NCI-H1105 treated with DMSO at 0.1 percent for 48 hours (cell line): ENCODE results near the gene SFN.
A peak's percentile ranks its signal among the peaks of the same experiment; 100 is the strongest.
"Not testable (repeated sequence)": the region's sequence is repeated elsewhere in the genome, so short reads cannot be mapped to it uniquely, and the experiment has no call there.

Experiments
- DNase-seq: peaks from one replicate; lab custom pipeline; 2025; lab: John Stamatoyannopoulos, UW

SFN gene

GRCh38 chr1:26862781-26863684 is at the start of gene SFN:
Gene SFN, plus strand, starts transcription at chr1:26863149. Its CDS starts 64 bp downstream, at chr1:26863213.
- DNase-seq = peak; percentile 64

GRCh38 chr1:26814377-26814776 is 48.6 kb upstream of the SFN start:
- DNase-seq = no peak

DNA sequence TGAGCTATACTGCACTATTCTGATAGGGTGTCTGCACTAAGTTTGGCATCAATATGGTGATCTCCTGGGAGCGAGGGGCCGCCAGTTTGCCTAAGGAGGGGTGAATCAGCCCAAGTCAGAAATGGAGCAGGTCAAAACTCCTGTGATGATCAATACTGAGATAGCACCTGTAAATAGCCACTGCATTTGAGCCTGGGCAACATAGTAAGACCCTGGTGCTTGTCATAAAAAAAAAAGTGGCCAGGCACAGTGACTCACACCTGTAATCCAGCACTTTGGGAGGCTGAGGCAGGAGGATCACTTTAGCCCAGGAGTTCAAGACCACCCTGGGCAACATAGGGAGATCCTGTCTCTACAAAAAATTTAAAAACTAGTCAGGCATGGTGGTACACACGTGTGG is 48.1 kb upstream of the SFN start:
- no peak for DNase-seq

GRCh38 chr1:26820784-26821269 is 42.1 kb upstream of the SFN start:
- no peak for DNase-seq

GRCh38 chr1:26822737-26823395 is 40.1 kb upstream of the SFN start:
- DNase-seq = no peak

GRCh38 chr1:26824731-26825130 is 38.2 kb upstream of the SFN start:
- DNase-seq = no peak

DNA sequence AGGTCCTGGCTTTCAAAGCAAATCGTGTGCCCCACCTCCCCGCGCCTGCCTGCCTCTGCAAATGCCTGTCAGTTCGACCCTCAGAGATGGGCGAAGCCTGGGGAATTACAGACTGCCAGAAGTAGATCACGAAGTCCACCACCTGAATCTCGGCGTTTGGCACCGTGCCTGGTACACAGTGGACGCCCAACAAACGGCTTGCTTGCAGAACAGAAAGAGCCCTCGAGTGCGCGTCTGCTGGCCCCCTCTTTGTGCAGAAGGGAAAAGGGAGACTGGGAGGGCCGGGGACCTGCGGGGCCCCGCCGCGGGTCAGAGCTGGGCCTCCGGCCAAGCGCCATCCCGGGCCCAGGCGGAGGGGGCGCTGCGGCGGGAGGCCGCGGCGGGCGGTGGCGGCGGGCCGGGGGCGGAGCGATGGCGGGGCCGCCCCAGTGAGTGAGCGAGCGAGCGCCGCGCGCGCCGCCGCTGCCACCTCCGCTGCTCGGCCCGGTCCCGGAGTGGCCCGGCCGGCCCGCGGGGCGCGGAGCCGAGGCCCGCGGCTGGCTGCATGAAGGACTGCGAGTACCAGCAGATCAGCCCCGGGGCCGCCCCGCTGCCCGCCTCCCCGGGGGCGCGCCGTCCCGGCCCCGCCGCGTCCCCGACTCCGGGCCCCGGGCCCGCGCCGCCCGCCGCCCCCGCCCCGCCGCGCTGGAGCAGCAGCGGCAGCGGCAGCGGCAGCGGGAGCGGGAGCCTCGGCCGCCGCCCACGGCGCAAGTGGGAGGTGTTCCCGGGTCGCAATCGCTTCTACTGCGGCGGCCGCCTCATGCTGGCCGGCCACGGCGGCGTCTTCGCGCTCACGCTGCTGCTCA is 36.5 kb upstream of the SFN start, which contains the start of gene ZDHHC18:
Gene ZDHHC18, plus strand, starts transcription at position 428 of the 845 bp plus-strand sequence. Its CDS starts 117 bp downstream, at position 545.
- DNase-seq = peak; percentile 71

GRCh38 chr1:26827106-26827604 is 35.8 kb upstream of the SFN start:
- DNase-seq = no peak

DNA sequence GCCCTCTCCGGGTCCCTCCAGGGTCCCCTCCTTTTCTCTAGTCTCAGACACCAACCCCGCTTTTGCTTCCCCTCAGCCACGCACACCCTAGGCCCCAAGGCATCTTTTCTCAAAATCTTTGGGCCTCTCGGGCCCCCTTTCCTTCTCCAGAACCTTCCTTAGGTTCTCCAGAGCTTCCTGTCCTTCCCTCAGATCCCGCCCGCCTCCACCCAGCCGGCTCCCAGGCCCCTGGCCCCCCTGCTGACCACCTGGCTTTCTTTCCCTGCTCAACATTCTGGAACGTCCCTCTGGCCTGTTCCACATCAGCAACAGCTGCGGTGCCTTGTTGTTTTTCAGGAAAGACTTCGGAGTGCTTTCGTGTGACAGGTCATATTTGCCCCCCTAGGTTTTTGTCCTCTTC is 35.3 kb upstream of the SFN start:
- no peak for DNase-seq

GRCh38 chr1:26828411-26828991 is 34.4 kb upstream of the SFN start:
- no peak for DNase-seq

GRCh38 chr1:26829184-26829911 is 33.6 kb upstream of the SFN start:
- no peak for DNase-seq

DNA sequence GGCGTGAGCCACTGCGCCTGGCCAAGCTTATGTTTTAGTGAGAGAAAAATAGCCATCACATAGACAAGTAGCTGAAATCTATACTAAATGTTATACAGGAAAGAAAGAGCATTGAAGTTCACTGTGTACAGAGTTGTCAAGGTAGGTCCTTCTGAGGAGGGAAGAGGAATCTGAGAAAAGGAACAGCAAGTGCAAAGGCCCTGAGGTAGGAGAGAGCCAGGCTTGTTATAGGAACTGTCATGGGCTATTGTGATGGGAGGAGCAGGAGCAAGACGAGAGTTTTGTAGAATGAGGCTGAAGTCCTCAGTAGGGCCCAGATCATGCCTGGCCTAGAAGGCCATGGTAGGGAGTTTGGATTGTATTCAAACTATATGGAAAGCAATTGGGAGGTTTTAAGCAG is 31.9 kb upstream of the SFN start:
- no peak for DNase-seq

DNA sequence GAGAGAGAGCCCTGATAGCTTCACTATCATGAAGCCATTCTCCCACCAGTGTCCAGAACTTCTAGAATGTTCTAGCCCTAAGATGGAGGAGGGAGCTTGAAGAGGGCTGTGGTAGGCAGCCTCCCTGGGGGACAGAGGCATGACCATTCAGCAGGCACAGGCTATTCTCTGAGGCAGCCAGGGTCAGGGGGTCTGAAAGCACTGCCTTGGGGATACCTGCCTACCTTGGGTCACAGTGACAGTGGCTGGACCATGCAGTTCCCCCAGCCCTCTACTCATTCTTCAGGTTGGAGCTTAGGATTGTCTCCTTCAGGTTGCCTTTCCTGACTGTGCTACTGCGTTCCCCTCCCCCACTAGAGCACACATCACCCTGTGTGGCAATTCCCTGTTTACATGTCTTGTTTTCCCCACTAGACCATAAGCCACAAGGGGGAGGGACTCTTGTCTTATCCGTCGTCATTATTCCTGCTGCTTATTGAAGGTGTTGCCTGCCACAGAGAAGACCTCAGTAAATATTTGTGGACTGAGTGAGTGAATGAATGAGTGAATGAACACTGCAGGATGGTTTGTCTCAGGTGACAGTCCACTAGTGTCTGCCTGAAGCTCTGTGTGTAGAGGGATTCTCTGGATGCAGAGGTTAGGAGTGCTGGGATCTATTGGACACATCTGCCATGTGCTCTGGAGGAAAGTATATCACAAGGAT is 31.3 kb upstream of the SFN start:
- no peak for DNase-seq

- no peak for DNase-seq
Observed at GRCh38 chr1:26832249-26832960, 30.5 kb upstream of the SFN start.

DNA sequence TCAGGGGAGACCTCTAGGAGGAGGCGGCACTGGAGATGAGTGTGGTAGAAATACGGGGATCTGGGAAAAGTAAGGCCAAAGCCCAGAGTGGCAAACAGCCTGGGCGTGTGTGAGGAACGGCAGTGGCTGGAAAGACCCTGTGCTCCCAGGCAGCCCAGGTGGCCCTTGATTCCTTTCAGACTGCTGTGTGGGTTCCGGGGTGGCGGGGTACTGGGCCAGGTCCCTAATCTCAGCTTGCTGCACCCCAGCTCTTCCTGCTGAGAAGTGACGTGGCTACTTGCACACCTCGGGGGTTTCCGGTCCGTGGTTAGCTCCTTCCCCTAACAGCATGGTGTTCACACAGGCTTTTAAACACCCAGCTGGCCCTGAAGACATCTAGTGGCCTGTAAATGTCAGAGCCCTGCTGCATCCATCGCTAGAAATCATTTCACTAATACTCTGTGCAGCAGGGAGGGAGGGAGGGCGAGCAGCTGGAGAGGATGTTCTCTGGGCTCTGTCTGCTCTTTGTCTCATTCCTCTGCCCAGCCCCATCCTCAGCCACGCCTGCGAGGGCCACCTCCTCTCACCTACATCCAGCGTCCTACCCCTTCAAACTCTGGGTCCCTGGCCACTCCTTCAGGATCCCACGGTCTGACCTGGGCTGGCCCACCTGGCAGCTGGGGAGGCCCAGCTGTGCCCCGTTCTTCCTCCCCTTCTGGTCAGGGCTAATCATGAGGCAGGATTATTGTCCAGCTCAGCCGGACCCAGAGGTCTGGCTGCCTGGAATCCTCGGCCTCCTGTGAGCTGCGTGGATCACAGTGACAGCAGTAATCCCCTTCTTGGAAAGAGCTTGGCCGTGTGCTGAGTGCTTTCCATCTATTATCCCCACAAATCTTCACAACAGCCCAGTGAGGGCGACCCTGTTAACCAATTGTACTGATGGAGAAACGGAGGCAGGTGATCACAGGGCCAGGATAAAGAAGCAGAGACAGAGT is 29.2 kb upstream of the SFN start:
- no peak for DNase-seq

- not testable (repeated sequence) for DNase-seq
Observed at GRCh38 chr1:26837665-26838064, 25.3 kb upstream of the SFN start.

- DNase-seq = no peak
Observed at GRCh38 chr1:26838474-26839338, 24.2 kb upstream of the SFN start.
